Measurements from ENCODE around the gene PCDHB11.
"Not testable (repeated sequence)": the region's sequence is repeated elsewhere in the genome, so short reads cannot be mapped to it uniquely, and the experiment has no call there.

PCDHB11 gene

DNA sequence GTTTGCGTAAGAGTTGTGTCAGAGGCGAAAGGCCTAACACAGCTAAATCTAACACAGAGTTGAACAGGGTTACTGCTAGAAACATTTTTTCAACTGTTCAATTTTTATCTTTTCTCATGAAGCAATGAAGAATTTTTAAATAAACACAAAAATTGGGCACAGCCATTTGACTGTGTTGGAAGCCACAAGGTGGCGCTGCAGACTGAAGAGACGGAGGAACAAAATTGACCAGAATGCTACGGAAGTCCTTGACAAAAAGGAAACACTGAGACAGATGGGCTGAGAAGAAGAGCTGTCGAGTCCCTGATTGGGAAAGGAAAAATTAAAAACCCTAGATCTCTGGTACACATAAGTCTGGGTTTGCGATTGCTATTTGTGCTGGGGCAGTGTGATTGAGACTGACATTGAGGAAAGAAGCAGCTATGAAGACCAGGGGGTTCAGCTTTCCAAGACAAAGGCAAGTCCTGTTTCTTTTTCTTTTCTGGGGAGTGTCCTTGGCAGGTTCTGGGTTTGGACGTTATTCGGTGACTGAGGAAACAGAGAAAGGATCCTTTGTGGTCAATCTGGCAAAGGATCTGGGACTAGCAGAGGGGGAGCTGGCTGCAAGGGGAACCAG lies 12.4 kb upstream of the PCDHB11 start, which contains the start of gene PCDHB9:
TSS of gene PCDHB9 (plus strand) at position 265 of the 616 bp plus-strand sequence. CDS start at position 423, 158 bp downstream.
- Histone ChIP-seq H3K9me3 (replicated peaks; ENCODE audit: insufficient read depth, low read length) (no peaks in the 10 kb centered on the region), H3K4me2 (ENCODE audit: low read depth, low read length) (peak within 1 kb of the TSS; percentile 20; the same call in 1 of the 2 replicates), H3K27ac (ENCODE audit: low read length) (no peak within 1 kb of the TSS), H3K36me3 (replicated peaks; ENCODE audit: insufficient read depth, low read length) (no peaks in the 10 kb centered on the region), H3K4me1 (ENCODE audit: low read length) (no peaks in the 10 kb centered on the region), H4K20me1 (ENCODE audit: insufficient read depth, low read length) (no peaks in the 10 kb centered on the region), H3K27me3 (replicated peaks; ENCODE audit: insufficient read depth, low read length) (no peaks in the 10 kb centered on the region), H3F3A (ENCODE audit: insufficient read depth, low read length) (no peaks in the 10 kb centered on the region), H2AFZ (ENCODE audit: low read length) (peak within 1 kb of the TSS; percentile 11; the same call in 1 of the 2 replicates), H3K9me2 (replicated peaks; ENCODE audit: insufficient read depth, low read length) (no peaks in the 10 kb centered on the region), H3K4me3 (ENCODE audit: low read length) (peak within 1 kb of the TSS; percentile 34; the same call in 1 of the 2 replicates), H3K9ac (ENCODE audit: low read length) (no peak within 1 kb of the TSS; the same call in 1 of the 2 replicates), H3K79me2 (ENCODE audit: low read length) (no peaks in the 10 kb centered on the region)
- DNase-seq, result peak; percentile 69
- TF ChIP-seq, protein P1, sequence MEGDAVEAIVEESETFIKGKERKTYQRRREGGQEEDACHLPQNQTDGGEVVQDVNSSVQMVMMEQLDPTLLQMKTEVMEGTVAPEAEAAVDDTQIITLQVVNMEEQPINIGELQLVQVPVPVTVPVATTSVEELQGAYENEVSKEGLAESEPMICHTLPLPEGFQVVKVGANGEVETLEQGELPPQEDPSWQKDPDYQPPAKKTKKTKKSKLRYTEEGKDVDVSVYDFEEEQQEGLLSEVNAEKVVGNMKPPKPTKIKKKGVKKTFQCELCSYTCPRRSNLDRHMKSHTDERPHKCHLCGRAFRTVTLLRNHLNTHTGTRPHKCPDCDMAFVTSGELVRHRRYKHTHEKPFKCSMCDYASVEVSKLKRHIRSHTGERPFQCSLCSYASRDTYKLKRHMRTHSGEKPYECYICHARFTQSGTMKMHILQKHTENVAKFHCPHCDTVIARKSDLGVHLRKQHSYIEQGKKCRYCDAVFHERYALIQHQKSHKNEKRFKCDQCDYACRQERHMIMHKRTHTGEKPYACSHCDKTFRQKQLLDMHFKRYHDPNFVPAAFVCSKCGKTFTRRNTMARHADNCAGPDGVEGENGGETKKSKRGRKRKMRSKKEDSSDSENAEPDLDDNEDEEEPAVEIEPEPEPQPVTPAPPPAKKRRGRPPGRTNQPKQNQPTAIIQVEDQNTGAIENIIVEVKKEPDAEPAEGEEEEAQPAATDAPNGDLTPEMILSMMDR (IDR thresholded peaks at IDR 0.05; ENCODE audit: low read length), result peak; percentile 79
- no peak for TF ChIP-seq EZH2 (optimal IDR thresholded peaks at IDR 0.05; ENCODE audit: low read depth, low read length)
- TF ChIP-seq EZH2phosphoT487 (IDR thresholded peaks at IDR 0.05; ENCODE audit: low read length), result no peak

GRCh38 chr5:141188682-141189081 lies 10.7 kb upstream of the PCDHB11 start:
- H3K9me2 ChIP-seq (replicated peaks; ENCODE audit: insufficient read depth, low read length); H3K4me3 ChIP-seq (ENCODE audit: low read length); H3K4me2 ChIP-seq (ENCODE audit: low read depth, low read length); DNase-seq; H3K27ac ChIP-seq (ENCODE audit: low read length); H3K79me2 ChIP-seq (ENCODE audit: low read length); H3K4me1 ChIP-seq (ENCODE audit: low read length); H4K20me1 ChIP-seq (ENCODE audit: insufficient read depth, low read length); H3K27me3 ChIP-seq (replicated peaks; ENCODE audit: insufficient read depth, low read length); H3K36me3 ChIP-seq (replicated peaks; ENCODE audit: insufficient read depth, low read length); H2AFZ ChIP-seq (ENCODE audit: low read length); H3F3A ChIP-seq (ENCODE audit: insufficient read depth, low read length); H3K9me3 ChIP-seq (replicated peaks; ENCODE audit: insufficient read depth, low read length); H3K9ac ChIP-seq (ENCODE audit: low read length): not testable (repeated sequence)

DNA sequence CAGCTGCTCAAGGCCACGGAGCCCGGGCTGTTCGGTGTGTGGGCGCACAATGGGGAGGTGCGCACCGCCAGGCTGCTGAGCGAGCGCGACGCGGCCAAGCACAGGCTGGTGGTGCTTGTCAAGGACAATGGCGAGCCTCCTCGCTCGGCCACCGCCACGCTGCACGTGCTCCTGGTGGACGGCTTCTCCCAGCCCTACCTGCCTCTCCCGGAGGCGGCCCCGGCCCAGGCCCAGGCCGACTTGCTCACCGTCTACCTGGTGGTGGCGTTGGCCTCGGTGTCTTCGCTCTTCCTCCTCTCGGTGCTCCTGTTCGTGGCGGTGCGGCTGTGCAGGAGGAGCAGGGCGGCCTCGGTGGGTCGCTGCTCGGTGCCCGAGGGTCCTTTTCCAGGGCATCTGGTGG lies 10.3 kb upstream of the PCDHB11 start:
- not testable (repeated sequence) for DNase-seq; H3K4me2 ChIP-seq (ENCODE audit: low read depth, low read length); H3K4me3 ChIP-seq (ENCODE audit: low read length); H3K27me3 ChIP-seq (replicated peaks; ENCODE audit: insufficient read depth, low read length); H3K9me3 ChIP-seq (replicated peaks; ENCODE audit: insufficient read depth, low read length); H3F3A ChIP-seq (ENCODE audit: insufficient read depth, low read length); H3K9me2 ChIP-seq (replicated peaks; ENCODE audit: insufficient read depth, low read length); H3K36me3 ChIP-seq (replicated peaks; ENCODE audit: insufficient read depth, low read length); H3K9ac ChIP-seq (ENCODE audit: low read length); H3K4me1 ChIP-seq (ENCODE audit: low read length); H3K27ac ChIP-seq (ENCODE audit: low read length); H3K79me2 ChIP-seq (ENCODE audit: low read length); H4K20me1 ChIP-seq (ENCODE audit: insufficient read depth, low read length); H2AFZ ChIP-seq (ENCODE audit: low read length)

GRCh38 chr5:141192110-141192725 lies 7.2 kb upstream of the PCDHB11 start, which contains the start of gene PCDHB10:
PCDHB10 (plus strand) TSS chr5:141192353; CDS start chr5:141192553, 200 bp downstream.
- no peaks in the 10 kb centered on the region for H3K9me2 ChIP-seq (replicated peaks; ENCODE audit: insufficient read depth, low read length)
- no peak within 1 kb of the TSS for H3K4me3 ChIP-seq (ENCODE audit: low read length)
- H3K27ac ChIP-seq (ENCODE audit: low read length), result no peak within 1 kb of the TSS
- H3K4me2 ChIP-seq (ENCODE audit: low read depth, low read length), result no peak within 1 kb of the TSS
- no peak within 1 kb of the TSS for H2AFZ ChIP-seq (ENCODE audit: low read length)
- peak; percentile 59 for DNase-seq
- no peaks in the 10 kb centered on the region for H3K36me3 ChIP-seq (replicated peaks; ENCODE audit: insufficient read depth, low read length)
- no peaks in the 10 kb centered on the region for H3K4me1 ChIP-seq (ENCODE audit: low read length)
- no peaks in the 10 kb centered on the region for H3K27me3 ChIP-seq (replicated peaks; ENCODE audit: insufficient read depth, low read length)
- no peak within 1 kb of the TSS for H3K9ac ChIP-seq (ENCODE audit: low read length)
- TF ChIP-seq, protein P1 (IDR thresholded peaks at IDR 0.05; ENCODE audit: low read length), result peak; percentile 88
- TF ChIP-seq EZH2 (optimal IDR thresholded peaks at IDR 0.05; ENCODE audit: low read depth, low read length), result no peak
- H3F3A ChIP-seq (ENCODE audit: insufficient read depth, low read length), result no peaks in the 10 kb centered on the region
- H4K20me1 ChIP-seq (ENCODE audit: insufficient read depth, low read length), result no peaks in the 10 kb centered on the region
- H3K9me3 ChIP-seq (replicated peaks; ENCODE audit: insufficient read depth, low read length), result no peaks in the 10 kb centered on the region
- H3K79me2 ChIP-seq (ENCODE audit: low read length), result no peaks in the 10 kb centered on the region

GRCh38 chr5:141194332-141194731 lies 5.1 kb upstream of the PCDHB11 start:
- H3K79me2 ChIP-seq (ENCODE audit: low read length); H3K4me3 ChIP-seq (ENCODE audit: low read length); H3F3A ChIP-seq (ENCODE audit: insufficient read depth, low read length); H2AFZ ChIP-seq (ENCODE audit: low read length); H3K9me3 ChIP-seq (replicated peaks; ENCODE audit: insufficient read depth, low read length); H3K36me3 ChIP-seq (replicated peaks; ENCODE audit: insufficient read depth, low read length); H3K27me3 ChIP-seq (replicated peaks; ENCODE audit: insufficient read depth, low read length); H3K4me2 ChIP-seq (ENCODE audit: low read depth, low read length); H3K9me2 ChIP-seq (replicated peaks; ENCODE audit: insufficient read depth, low read length); H4K20me1 ChIP-seq (ENCODE audit: insufficient read depth, low read length); H3K9ac ChIP-seq (ENCODE audit: low read length); DNase-seq; H3K27ac ChIP-seq (ENCODE audit: low read length); H3K4me1 ChIP-seq (ENCODE audit: low read length): not testable (repeated sequence)

All from MM.1S (cell line).